CD4-positive, alpha-beta T cell treated with Interleukin-17A for 1 hour (primary cell): ENCODE data around the gene ACAD10.
"Not testable (repeated sequence)": the region's sequence is repeated elsewhere in the genome, so short reads cannot be mapped to it uniquely, and the experiment has no call there.

ENCODE experiments used
- DNase-seq: peaks from one replicate; pipeline ENCODE4 v3.0.0-alpha.2; 2020

Gene ACAD10

DNA sequence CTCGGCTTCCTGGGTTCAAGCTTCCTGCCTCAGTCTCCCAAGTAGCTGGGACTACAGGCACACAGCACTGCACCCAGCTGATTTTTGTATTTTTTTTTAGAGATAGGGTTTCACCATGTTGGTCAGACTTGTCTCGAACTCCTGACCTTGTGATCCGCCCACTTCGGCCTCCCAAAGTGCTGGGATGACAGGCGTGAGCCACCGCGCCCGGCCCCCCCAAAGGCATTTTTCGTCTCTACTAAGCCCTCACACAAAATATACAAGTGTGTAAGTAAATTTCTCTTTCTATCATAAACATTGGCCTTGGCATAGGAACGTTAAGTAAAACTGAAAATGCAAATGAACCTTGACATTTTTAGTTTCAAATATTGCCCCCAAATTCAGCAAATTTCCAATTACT, 2.1 kb downstream of the ACAD10 start:
- no peak for DNase-seq

DNA sequence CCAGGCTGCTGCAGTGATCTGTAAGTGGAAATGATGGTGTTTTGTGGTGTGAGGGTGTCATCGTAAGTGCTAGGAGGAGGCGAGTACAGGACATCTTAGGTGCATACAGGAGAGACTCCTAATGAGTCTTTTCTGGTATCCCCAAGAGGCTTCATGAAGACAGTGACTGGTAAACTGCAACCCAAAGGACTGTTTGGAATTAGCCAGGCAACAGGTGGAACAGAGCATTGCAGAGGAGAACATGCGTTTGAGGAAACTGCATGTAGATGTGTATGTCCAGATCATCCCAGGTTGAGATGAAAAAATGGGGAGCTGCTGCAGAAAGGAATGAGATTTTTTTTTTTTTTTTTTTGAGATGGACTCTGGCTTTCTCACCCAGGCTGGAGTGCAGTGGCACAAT, 5.4 kb downstream of the ACAD10 start:
- no peak for DNase-seq

GRCh38 chr12:111692575-111693210, 6.8 kb downstream of the ACAD10 start:
- no peak for DNase-seq

DNA sequence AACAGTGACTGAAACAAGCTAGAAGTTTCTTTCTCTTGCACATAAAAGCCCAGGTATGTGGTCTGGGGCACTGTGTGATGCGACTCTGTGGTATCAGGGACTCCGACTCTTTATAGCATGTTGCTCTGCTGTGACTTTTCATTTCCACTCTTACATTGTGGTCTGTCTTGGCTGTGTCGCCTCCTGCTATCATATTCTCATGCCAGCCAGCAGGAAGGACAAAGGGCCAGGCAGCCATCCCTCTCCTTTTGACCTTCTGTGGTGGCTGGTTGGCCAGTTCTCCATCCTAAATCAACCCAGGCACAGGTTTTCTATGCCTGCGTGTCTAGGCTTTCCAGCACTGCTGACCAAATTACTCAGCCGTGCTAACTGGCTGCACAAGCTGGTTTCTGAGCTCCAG, 8.0 kb downstream of the ACAD10 start:
- no peak for DNase-seq

- DNase-seq: no peak
Observed at GRCh38 chr12:111699962-111700361, 14.1 kb downstream of the ACAD10 start.

DNA sequence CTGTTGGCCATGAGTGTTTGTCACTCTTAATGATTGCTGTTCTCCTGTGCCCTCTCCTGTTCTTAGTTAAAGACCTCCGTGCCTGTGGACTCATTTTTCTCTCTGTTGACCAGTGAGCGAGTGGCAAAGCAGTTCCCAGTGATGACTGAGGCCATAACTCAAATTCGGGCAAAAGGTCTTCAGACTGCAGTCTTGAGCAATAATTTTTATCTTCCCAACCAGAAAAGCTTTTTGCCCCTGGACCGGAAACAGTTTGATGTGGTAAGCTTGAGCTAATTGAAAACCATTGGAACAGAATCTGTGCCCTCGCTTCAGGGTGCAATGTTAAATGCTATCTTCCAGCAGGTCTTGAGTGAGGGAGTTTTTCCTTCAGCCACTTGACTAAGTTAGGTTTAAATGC, 19.8 kb downstream of the ACAD10 start:
- no peak for DNase-seq

- no peak for DNase-seq
Observed at GRCh38 chr12:111706145-111706544, 20.3 kb downstream of the ACAD10 start.

DNA sequence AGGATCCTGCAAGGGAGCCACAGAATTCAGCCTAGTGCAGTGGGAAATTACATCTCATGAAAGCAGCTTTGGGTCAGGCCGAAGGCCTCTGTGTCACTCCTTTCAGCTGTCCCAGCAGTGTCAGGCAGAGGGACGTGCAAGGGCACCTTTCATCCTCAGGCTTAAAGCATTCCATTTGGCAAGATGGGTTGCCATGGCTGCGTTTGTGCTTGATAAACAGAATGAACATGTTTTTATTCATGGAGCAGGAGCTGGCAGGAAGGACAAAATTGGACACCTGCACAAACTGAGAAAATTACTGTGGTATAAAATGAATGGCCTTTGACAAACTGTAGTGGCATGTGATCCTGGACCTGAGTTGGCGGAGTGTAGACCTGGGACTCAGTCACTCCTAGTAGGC, 29.4 kb downstream of the ACAD10 start:
- no peak for DNase-seq

- DNase-seq: not testable (repeated sequence)
Observed at GRCh38 chr12:111719316-111719715, 33.5 kb downstream of the ACAD10 start.

DNA sequence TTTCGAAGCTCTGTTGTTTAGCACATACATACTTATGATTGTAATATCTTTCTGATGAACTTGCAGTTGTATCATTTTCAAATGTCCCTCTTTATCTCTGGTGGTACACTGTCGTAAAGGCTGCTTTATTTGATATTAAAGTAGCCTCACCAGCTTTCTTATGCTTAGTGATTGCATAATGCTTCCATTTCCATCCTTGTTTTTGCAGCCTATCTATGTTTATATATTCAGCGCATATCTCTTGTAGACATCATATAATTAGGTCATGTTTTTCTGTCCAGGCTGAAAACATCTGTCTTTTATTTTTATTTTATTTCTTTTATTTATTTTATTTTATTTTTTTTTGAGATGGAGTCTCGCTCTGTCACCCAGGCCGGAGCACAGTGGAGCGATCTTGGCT, 34.6 kb downstream of the ACAD10 start:
- DNase-seq: no peak

DNA sequence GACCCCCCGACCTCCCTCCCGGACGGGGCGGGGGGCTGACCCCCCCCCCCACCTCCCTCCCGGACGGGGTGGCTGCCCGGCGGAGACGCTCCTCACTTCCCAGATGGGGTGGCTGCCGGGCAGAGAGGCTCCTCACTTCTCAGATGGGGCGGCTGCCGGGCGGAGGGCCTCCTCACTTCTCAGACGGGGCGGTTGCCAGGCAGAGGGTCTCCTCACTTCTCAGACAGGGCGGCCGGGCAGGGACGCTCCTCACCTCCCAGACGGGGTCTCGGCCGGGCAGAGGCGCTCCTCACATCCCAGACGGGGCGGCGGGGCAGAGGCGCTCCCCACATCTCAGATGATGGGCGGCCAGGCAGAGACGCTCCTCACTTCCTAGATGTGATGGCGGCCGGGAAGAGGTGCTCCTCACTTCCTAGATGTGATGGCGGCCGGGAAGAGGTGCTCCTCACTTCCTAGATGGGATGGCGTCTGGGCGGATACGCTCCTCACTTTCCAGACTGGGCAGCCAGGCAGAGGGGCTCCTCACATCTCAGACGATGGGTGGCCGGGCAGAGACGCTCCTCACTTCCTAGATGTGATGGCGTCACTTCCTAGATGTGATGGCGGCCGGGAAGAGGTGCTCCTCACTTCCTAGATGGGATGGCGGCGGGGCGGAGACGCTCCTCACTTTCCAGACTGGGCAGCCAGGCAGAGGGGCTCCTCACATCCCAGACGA, 38.0 kb downstream of the ACAD10 start:
- not testable (repeated sequence) for DNase-seq

GRCh38 chr12:111728795-111729194, 42.9 kb downstream of the ACAD10 start:
- no peak for DNase-seq

DNA sequence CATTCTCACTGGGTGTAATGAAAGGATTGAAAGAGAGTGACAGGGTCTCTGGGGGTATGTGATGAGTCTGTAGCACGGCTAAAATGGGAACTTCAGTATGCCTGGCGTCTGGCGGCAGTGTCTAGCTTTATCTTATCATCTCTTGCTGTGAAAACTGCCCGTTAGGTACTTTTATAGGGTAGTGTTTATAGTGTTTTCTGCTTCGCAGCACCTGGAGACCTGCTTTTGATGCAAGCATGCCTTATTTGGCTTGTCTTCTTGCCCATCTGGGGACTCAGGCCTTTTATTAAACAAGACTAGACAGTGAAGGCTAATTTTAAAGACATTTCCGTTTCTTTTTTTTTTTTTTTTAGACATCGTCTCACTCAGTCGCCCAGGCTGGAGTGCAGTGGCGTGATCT, 44.6 kb downstream of the ACAD10 start:
- DNase-seq: no peak

GRCh38 chr12:111732786-111733185, 46.9 kb downstream of the ACAD10 start:
- no peak for DNase-seq

DNA sequence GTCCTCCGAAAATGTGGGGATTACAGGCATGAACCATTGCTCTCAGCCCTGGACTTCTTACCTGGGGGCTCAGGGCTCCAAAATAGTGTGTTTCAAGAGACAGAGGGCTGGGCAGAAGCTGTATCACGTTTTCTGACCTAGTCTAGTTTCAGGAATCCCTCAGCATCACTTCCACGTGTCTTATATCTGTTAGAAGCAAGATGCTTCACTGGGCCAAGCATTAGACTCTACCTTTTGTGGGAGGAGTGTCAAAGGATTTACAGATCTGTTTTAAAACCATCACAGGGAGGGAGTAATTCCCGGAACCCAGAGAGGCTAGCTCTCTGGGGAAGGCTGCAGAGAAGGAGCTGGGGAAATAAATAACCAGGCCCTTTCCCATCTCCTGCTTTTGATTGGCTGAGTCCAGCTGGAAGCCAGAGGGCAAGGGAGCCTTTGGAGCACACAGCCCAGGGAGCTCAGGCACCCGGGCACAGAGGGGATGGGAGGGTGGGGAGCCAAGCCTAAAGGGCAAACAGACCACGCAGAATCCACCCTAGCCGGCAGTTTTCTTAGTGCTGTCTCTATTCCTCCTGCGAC, 47.6 kb downstream of the ACAD10 start:
- no peak for DNase-seq

DNA sequence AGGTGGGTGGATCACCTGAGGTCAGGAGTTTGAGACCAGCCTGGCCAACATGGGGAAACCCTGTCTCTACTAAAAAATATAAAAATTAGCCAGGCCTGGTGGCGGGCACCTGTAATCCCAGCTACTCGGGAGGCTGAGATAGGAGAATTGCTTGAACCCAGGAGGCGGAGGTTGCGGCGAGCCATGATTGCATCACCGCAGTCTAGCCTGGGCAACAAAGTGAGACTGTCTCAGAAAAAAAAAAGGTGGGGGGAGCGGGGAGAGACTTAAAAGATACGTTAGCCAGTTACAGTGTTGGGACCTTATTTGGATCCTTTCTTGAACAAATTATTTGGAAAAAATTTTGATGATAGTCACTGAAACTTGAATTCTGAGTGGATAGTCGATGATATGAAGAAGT, 53.7 kb downstream of the ACAD10 start:
- not testable (repeated sequence) for DNase-seq

GRCh38 chr12:111741235-111741812, 55.5 kb downstream of the ACAD10 start:
- DNase-seq: no peak

DNA sequence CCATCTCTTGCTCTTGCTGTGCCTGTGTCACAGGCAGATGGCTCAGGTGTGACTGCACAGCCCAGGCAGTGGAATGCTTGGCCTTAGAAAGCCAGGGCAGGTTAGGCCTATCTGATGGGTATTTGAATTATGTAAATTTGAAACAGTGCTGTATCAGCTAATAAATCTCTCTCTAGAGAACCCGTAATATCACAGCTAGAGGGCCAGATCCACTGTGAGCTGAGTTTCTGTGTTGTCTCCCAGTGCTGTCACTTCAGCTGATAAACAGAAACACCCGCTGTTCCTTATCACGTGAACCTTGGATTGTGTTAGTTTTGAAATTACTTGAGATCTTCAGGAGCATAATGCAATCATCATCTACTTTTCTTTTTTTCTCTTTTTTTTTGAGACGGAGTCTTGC, 59.4 kb downstream of the ACAD10 start:
- no peak for DNase-seq

DNA sequence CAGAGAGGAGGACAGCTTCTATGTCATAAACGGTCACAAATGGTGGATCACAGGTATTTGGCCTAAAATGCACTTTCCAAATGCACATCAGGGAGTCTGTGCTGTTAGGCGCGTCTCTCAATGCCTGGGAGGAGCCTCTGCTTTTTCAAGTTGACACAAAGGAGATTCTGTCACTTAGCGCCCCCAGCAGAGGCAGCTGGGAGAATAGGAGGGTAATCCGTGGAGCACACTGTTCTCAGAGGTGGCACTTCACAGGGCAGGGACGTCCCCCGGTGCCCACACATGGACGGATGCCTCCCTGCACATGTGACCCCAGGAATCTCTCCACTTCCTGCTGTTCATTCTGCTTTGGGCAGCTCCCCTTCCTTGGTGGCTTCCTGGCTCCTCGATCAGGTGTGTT, 61.5 kb downstream of the ACAD10 start:
- DNase-seq: no peak

GRCh38 chr12:111748151-111748672, 62.4 kb downstream of the ACAD10 start:
- DNase-seq: no peak

DNA sequence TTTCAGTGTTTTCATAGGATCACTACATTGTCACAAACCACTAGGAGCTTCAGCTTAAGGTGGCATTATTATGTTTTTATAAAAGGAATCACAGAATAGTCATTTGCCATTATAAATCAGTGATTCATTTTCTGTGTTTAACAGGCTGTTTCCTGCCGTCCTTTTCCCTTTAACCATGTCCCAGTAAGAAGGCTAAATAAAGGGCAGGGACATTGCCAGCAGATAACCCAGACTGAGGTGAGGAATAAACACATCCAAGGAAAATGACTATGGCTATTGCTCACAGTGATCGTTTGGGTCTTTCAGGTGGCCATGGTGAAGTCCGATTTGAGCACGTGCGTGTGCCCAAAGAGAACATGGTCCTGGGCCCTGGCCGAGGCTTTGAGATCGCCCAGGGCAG, 63.0 kb downstream of the ACAD10 start:
- DNase-seq: no peak

GRCh38 chr12:111749391-111749790, 63.5 kb downstream of the ACAD10 start:
- DNase-seq: no peak

GRCh38 chr12:111753144-111753881, 67.5 kb downstream of the ACAD10 start:
- DNase-seq: no peak
